HG03439 (cell line): ENCODE data around the gene RNU6-1.

Experiments
- ATAC-seq: cut with Tn5 transposase; IDR thresholded peaks from one replicate; pipeline ENCODE4 v1.9.1; 2021; ENCODE audit warnings: mild to moderate bottlenecking, moderate library complexity; ENCODE audit not compliant: unreplicated experiment

The RNU6-1 gene

DNA sequence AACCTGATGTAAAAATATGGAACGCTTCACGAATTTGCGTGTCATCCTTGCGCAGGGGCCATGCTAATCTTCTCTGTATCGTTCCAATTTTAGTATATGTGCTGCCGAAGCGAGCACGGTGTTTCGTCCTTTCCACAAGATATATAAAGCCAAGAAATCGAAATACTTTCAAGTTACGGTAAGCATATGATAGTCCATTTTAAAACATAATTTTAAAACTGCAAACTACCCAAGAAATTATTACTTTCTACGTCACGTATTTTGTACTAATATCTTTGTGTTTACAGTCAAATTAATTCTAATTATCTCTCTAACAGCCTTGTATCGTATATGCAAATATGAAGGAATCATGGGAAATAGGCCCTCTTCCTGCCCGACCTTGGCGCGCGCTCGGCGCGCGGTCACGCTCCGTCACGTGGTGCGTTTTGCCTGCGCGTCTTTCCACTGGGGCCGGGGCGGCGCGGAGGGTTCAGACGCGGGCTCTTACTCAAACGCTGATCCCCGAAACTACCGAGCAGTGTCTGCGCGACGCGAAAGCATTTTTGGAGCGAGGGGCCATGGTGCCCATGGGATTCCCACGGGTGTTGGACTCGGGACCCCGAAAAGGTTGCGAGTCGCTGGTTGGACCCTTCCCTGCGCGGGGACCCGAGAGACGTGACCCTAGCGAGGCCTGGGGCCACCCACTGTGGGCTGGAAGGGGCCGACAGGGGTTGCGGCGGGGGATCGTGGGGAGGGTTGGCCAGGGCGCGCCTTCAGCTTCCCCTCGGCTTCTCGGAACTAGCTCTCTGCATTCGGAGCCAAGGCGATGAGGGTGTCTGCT lies at the start of gene RNU6-1:
Gene RNU6-1 (minus strand): TSS at position 117 of the 820 bp plus-strand sequence.
- peak; percentile 83 for ATAC-seq

DNA sequence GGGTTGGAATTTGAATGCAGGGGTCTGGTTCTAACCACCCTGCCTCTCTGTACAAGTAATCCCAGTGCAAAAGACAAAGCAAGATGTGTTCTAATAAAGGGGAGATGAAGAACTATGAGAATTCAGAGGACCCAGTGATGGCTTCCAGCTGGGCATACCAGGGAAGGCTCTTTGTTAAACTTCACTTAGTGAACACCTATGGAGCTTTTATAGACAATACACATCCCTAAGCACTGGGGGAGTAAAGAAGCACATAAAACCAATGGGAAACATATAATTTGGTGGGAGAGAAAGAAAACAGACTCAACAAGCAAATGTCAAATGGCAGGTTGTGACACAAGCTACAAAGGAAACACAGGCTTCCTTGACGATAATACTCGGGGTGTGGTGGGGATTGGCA lies 47.9 kb upstream of the RNU6-1 start:
- no peak for ATAC-seq

DNA sequence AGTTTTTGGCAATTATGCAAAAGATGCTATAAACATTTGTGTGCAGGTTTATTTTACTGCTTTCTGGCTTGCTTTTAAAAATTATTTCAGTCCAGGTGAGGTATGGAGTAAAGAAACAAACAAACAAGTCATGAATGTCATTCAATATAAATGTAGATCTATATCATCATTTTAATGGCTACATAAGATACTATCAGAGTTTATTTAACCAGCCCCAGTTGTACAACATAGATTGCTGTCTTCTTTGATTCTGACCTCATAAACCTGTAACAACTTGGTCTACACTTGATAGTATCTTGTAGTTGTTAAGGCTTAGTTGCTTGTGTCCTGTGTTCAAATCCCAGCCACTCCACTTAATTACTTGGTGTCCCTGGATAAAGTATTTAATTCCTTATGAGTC lies 46.0 kb upstream of the RNU6-1 start:
- ATAC-seq, result no peak

DNA sequence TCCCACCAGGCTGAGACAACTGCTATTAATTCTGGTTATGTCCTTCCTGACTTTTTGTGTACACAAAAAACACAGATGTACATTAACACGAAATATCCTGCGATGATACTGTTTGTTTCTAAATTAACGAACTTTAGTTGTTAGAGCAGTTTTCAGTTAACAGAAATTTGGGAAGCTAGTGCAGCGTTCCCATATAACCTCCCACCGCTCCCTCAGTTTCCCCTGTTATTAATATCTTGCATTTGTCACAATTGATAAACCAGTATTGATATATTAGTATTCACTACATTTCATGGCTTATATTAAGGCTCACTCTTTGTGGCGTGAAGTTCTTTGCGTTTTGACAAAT lies 45.3 kb upstream of the RNU6-1 start:
- no peak for ATAC-seq

DNA sequence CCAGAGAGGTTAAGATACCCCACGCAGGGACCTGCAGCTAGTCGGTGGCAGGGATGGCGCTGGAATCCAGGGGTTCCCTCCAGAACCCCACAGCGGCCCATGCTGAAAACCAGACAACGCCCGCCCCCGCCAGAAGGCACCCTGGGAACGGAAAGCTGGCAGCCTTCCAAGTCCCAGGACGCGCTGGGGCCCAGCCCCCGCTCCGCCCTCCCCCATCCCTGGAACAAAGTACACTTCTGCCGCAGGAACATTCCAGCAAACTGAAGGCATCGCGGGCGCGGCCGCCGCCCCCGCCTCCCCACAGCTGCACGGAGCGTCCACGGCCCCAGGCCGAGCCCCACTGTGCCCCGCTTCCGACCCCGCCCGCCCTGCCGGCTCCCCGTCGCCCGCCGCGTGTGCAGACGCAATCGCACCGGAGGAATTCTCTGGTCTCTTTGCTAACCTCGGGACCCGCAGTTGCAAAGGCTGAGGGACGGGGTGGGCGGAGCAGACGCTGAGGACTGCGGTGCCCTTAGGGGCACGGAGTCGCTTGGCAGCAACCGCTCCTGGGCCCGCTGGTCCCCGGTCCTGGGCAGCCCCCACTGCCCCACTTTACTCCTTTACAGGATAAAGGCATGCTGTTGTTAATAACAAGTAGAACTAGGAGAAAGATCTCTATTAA lies 44.8 kb upstream of the RNU6-1 start:
- no peak for ATAC-seq

DNA sequence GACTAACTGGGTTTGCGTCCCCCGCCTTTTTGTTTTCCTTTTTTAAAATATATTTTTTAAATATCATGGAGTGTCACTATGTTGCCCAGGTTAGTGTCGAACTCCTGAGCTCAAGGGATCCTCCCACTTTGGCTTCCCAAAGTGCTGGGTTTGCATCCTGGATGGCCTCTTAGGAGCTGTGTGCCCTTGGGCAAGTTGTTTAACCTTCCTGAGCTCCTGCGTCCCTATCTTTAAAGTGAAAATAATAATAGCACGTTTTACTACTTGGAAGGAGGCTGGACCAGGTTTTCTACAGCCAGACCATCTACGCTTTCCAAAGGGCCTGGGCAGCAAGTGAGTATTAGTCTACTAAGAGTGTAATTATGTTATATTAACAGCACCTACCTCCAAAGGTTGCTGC lies 44.2 kb upstream of the RNU6-1 start:
- ATAC-seq, result no peak

DNA sequence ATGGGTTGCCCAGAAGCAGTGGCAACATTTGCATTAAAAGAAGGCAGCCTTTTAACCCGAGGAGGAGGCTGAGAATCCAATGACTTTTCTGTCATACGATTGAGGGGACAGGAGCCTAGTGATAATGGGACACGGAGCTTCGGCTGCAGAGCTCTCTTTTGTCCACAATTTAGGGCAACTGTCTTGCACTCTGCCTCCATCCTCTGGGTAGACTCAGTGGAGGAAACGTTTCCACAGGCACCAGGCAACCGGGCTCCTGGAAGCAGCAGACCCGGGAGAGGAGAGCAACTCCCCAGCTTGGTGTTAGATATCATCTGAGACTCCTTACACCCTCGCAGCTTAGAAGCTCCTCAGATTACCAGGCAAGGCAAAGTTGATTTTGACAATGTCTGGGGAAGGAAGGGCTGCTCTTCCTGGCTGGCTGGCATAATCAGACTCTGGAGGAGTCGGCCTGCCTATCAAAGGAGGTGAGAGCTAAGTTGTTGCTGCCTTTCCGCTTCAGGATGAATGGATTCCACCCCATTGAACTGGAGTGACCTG lies 43.5 kb upstream of the RNU6-1 start:
- no peak for ATAC-seq

DNA sequence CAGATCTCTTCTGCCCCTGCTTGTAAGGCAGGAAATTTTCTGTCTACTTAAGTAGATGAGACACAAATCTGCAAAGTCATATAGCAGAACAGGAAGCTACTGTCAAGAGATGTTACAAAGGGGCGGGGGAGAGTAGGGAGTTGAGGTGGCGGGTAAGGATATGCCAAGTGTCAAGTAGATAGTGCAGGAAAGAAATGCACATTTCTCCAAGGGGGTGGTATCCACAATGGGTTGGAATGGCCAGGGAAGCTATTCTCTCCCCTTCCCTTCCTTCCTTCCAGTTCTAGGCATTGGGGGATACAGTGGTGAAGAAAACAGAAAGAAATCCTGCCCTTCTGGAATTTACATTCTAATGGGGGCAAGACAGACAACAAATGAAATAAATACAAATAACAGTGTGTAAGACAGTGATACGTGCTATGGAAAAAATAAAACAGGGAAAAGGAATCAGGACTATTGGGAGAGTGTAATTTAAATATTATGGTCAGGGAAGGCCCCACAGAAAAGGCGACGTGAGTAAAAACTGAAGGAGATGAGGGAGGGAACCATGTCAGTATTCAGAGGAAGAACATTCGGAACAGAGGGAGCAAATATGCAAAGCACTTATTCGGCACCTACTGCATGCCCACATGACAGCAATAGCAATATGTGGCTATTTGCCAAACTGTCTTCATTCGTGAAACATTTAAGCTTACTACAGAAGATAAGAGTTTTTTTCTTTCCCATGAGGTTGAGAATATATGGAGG lies 42.8 kb upstream of the RNU6-1 start:
- no peak for ATAC-seq

DNA sequence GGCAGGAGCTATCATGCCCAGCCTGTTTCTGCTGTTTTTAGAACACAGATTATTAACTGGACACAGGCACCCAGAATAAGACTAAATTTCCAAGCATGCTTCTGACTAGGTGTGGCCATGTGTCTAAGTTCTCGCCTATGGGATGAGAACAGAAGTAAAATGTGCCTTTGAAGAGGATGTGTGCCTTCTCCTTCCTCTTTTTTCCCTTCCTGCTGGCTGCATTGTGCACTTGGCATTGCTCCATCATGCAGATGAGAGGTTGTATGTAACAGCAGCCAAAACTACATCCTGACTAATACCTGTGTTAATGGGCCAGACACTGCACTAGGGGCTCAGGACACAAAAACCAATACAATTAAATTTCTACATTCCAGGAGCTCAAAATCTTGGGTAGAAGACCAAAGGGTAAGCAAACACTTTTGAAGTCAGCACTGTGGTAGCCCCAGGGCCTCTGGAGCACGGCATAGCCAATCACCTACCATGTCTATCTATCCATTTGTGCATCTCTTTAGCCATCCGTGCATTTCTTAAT lies 40.9 kb upstream of the RNU6-1 start:
- ATAC-seq, result no peak

DNA sequence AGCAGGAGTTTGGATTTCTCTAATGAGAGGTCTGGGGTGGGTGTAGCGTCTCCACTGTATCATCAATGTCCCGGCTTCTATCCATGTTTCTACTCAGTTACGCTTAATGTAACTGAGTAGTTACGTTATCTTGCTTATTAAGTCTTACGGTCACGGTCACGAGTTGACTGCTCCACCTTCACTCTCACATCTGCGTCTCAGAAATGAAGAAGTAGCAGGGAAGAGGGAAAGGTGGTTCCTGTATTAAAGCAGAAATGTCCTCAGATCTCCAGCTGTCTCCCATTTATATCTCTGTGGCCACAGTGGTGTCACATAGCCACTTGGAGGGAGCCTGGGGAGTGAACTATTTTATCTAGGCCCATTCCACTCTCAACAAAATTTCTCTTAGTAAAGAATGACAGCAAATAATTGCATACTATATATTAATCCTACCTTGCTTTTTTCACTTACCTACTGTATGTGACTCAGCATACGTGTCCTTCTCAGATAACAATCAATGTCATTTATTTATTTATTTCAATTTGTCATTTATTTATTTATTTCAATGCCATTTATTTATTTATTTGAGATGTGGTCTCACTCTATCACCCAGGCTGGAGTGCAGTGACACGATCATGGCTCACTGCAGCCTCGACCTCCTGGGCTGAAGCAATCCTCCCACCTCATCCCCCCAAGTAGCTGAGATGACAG lies 39.7 kb upstream of the RNU6-1 start:
- ATAC-seq, result no peak

DNA sequence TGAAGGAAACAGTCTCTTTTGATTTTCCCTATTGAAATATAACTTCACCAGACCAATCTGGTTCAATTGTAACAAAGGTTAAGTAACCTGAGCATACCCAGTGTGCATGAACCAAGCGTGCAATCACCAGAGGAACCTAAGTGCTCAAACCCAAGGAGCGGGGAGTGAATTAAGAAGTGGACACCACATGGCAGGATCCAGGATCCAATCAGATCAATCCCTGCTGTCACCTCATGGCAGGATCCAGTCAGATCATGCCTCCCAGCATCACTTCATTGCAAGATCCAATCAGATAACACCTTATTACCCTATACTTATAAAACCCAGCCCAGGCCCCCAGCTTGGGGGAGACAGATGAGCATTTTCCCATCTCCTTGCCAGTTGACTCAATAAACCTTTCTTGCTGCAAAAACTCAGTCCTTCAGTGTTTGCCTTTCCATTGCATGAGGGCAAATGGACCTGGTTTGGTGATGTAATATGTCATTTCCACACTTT lies 38.9 kb upstream of the RNU6-1 start:
- no peak for ATAC-seq

DNA sequence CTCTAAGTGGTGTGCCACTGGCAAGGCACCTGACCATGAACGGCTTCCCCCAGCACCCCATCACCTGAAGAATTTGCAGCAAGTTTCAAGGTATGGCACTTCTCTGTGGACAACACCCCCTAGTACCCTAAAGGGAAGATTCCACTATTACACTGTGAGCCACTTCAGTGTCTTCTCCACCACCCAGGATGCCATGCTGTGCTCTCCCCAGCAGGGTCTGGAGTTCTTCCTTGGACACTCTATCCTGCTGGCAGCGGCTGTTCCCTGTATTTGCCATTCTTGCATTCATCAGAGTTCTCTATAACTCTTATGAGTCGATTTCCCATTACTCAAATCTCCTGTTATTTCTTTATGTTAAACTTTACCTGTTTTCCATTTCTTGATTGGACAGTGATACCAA lies 33.9 kb upstream of the RNU6-1 start:
- ATAC-seq, result no peak

DNA sequence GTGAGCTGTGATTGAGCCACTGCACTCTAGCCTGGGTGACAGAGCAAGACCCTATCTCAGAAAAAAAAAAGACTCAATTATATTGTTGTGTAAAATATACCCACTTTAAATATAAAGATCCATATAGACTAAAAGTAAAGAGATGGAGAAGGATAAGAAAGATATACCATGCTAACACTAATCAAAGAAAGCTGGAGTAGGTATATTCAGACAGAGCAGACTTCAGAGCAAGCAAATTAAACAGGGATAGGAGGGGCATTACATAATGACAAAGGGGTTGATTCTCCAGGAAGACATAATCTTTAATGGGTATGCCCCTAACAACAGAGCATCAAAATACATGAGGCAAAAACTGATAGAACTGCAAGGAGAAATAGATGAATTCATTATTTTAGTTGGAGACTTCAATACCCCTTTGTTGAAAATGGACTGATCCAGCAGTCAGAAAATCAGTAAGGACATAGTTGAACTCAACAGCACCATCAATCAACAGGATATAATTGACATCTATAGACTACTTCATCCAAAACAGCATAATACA lies 31.1 kb upstream of the RNU6-1 start:
- ATAC-seq, result no peak

DNA sequence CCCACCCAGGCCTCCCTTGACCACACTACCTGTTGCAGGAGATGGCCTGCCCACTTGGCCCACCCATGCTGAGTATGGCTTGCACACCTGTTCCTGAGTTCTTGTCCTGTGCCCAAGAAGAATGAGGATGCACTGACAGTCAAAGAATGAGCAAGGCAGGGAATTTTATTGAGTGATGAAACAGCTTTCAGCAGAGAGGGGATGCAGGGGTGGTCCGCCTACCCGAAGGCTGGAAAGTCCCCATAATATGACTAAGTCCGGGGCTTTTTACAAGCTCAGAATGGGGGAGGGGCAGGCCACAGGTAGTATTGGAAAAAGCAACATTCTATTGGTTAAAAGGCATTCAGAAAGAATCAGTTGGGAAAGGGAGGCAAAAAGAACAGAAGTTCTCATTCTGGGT lies 29.9 kb upstream of the RNU6-1 start:
- ATAC-seq, result no peak

DNA sequence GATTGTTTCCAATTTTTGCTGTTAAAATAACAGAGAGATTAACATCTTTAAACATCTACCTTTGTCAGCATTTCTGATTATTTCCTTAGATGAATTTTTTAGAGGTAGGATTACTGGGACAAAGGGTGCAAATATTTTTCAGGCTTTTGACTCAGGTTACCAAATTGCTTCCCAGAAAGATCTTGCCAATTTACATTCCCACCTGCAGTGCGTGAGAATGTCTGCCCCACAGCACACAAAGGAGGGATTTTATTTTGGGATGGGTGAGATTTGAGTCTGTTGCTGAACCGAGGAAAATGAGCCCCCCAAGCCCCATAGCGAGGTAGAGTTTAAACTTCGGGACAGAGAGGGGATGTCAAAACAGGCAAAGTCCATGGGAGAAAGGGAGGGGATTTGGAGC lies 25.9 kb upstream of the RNU6-1 start:
- no peak for ATAC-seq

DNA sequence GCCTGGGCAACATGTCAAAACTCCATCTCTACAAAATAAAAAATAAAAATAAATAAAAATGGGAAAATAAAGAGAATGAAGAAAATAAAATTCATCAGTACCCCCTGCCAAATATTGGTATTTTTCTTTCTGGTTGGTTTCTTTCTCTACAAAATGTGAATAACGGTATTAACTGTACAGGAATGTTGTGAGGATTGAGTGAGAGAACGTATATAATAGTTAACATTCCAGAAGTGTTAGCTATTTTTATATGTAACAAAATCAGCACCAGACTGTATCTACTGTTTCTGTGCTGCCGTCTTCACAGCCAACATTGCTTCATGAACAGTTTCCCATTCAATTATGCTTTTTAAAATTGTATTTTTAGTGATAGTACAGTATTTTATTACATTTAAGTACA lies 25.5 kb upstream of the RNU6-1 start:
- no peak for ATAC-seq

DNA sequence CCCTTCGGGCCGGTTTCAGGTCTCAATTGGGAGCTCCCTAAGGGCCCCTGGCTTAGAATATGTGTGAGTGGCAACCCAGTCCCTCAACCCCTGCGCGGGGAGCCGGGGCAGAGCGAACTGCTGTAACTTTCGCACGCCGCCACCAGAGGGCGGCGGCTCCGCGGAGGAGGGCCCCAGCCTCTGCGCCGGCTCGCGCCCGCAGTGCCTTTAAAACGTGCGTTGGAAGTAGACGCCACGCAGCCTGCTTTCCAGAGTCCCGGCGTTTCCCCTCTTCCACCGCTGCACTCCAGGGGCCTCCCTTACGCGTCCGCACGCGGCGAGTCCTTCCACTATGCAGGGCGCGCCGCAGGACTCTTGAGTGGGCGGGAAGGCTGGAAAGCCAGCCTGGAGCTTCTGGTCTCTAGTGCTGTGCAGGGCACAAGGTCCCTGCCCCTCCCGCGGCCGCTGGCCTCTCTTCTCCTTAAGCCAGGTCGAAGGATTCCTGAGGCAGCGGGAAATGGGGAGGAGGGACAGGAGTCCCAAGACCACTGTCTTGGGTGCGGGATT lies 23.7 kb upstream of the RNU6-1 start:
- peak; percentile 63 for ATAC-seq

DNA sequence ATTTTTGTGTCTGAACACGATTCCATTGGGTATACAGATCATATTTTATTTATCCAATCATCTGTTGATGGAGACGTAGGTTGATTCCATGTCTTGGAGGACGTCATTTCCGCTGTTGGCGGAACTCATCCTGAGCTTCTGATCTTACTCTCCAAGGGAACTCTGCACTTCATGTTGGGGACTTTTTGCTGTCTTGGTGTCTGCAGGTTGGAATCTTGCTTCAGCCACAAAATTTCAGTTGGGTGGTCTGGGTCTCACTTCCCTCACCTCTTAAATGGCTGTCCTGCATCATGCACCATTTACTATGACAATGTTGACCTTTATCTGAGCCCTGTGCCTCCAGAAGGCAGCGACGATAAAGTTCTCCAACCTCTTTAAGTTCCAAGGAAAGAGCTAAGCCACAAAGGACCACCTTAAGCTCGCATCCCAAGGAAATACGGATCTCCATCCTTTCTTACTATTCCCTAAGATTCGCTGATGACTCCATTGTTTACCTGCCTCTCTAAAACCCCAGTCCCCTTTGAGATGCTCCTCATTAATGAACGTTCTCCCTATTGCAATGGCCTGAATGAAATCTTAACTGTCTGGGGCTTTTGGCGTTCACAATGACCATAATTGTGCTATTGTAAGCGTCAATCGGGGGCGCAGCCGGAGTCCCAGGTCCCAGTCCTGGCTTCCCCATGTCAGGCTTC lies 23.1 kb upstream of the RNU6-1 start:
- ATAC-seq, result peak; percentile 21

DNA sequence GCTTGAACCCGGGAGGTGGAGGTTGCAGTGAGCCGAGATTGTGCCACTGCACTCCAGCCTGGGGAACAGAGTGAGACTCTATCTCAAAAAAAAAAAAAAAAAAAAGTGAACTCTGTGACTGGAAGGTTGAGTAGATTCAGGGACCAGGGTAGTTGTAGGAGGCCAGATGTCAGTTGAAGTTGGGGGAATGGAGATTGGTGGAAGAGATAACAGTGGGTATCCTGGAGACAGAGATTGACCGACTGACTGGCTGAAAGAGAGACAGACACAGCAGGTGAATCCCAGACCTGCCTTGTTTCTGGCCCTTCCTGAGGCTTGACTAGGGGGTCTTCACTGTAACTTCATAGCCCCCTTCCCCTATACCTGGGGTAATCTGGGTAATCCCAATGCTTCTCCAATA lies 22.1 kb upstream of the RNU6-1 start:
- ATAC-seq, result no peak
